Glutamatergic neuron (in vitro differentiated cells): Measurements from ENCODE around the gene CCSER2. TPM values are rescaled to one million over a fixed set of nuclear protein-coding genes. Genes with fewer than 3 reads are reported as not detected.

Experiments
- DNase-seq: peaks from one replicate; pipeline ENCODE4 v3.0.0; 2022
- H3K27ac Mint-ChIP-seq: one replicate; pipeline ENCODE4 v1.8.0; 2020; ENCODE audit warnings: mild to moderate bottlenecking, mixed read lengths, inconsistent platforms; ENCODE audit not compliant: unreplicated experiment
- H3K27me3 Mint-ChIP-seq: one replicate; pipeline ENCODE4 v1.8.0; 2020; ENCODE audit warnings: mild to moderate bottlenecking, moderate library complexity, mixed read lengths, inconsistent platforms; ENCODE audit not compliant: unreplicated experiment
- H3K36me3 Mint-ChIP-seq: one replicate; pipeline ENCODE4 v1.8.0; 2020; ENCODE audit warnings: mild to moderate bottlenecking, mixed read lengths, inconsistent platforms; ENCODE audit not compliant: unreplicated experiment
- H3K4me1 Mint-ChIP-seq: one replicate; pipeline ENCODE4 v1.8.0; 2020; ENCODE audit warnings: mild to moderate bottlenecking, low read depth, mixed read lengths, inconsistent platforms; ENCODE audit not compliant: unreplicated experiment
- H3K4me3 Mint-ChIP-seq: one replicate; pipeline ENCODE4 v1.8.0; 2020; ENCODE audit warnings: mild to moderate bottlenecking, mixed read lengths, inconsistent platforms; ENCODE audit not compliant: unreplicated experiment
- H3K9me3 Mint-ChIP-seq: one replicate; pipeline ENCODE4 v1.8.0; 2020; ENCODE audit warnings: mild to moderate bottlenecking, moderate library complexity, mixed read lengths, inconsistent platforms; ENCODE audit not compliant: unreplicated experiment
- CTCF ChIP-seq: fragments of 200-600 bp; sonication (generic); IDR thresholded peaks from one replicate; pipeline ENCODE4 v1.5.0; 2021; ENCODE audit not compliant: partially characterized antibody, unreplicated experiment
- total RNA-seq: library from RNA; stranded (reverse); fragmentation: NEBNext Ultra II Directional; extraction: Animal tissue kit (Norgen Biotek cat#: 25700); gene quantifications from one replicate; pipeline ENCODE4 v1.2.1, GENCODE V29; 2021; ENCODE audit not compliant: unreplicated experiment

CCSER2 gene
- total RNA-seq, 1 donor from 2014 or later = 168 TPM

DNA sequence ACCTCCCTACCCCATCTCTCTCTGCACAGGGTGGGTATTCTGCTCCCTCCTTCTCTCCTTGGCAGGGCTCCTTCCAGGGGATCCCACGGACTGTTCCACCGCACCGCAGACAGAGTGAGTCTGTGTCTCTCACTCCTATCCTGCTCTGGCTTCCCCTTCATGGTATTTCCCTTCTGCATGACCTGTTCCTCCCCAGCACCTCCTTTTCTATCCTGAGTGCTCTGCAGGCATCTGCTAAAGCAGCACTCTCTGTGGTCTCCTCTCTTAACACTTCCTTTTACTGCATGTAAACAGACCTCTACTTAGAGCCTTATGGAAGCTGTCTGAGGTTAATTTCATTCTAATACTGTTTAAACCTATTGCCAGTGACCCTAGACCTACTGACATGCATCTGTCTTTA, 171.5 kb downstream of the CCSER2 start:
- H3K4me3 Mint-ChIP-seq = no peak overlapping the region
- peaks cover 3% of the 10 kb centered on the region for H3K9me3 Mint-ChIP-seq
- TF ChIP-seq CTCF = no peak
- peaks cover 9% of the 10 kb centered on the region for H3K4me1 Mint-ChIP-seq
- H3K27me3 Mint-ChIP-seq = peaks cover 3% of the 10 kb centered on the region
- H3K27ac Mint-ChIP-seq = peak overlapping the region; percentile 84
- no peaks in the 10 kb centered on the region for H3K36me3 Mint-ChIP-seq
- no peak for DNase-seq

- Mint-ChIP-seq H3K27me3 (no peaks in the 10 kb centered on the region), H3K9me3 (no peaks in the 10 kb centered on the region), H3K27ac (peak overlapping the region; percentile 8), H3K4me3 (peak overlapping the region; percentile 3), H3K36me3 (peaks cover 9% of the 10 kb centered on the region), H3K4me1 (peaks cover 17% of the 10 kb centered on the region)
- no peak for DNase-seq
- no peak for TF ChIP-seq CTCF
Observed at GRCh38 chr10:84510121-84510520, 181.7 kb downstream of the CCSER2 start.

- Mint-ChIP-seq H3K27me3 (no peaks in the 10 kb centered on the region), H3K27ac (no peak overlapping the region), H3K4me1 (peaks cover 17% of the 10 kb centered on the region), H3K9me3 (no peaks in the 10 kb centered on the region), H3K4me3 (no peak overlapping the region), H3K36me3 (peaks cover 9% of the 10 kb centered on the region)
- DNase-seq = no peak
- TF ChIP-seq CTCF = no peak
Observed at GRCh38 chr10:84511106-84511505, 182.7 kb downstream of the CCSER2 start.

DNA sequence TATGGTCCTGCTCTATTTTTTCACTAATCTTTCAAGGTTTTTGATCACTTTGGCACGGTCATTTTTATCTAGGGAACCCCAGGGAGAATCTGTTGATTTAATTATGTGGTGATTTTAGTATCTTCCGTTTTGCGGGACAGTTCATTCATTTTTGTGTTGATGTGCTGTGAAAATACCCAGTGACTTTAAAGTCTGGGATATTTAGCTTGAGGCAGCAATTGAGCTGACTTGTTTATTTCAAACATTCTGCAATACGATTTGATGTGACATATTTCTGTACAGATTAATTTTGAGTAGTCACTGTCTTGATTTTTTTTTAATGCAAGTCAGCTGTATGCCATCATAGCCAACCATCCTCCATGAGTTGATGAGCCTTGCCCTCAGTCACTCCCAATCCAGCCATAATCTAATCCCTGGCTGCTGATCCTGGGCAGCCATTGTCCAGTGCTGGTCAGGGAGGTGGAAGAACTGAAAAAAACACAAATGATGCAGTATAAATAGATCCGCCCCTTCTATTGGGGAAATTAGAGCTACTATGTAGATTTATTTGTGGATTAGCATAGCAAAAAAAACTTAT, 183.4 kb downstream of the CCSER2 start:
- no peak for DNase-seq
- Mint-ChIP-seq H3K9me3 (no peaks in the 10 kb centered on the region), H3K27ac (no peak overlapping the region), H3K4me3 (no peak overlapping the region), H3K27me3 (no peaks in the 10 kb centered on the region), H3K36me3 (peaks cover 9% of the 10 kb centered on the region), H3K4me1 (peaks cover 17% of the 10 kb centered on the region)
- TF ChIP-seq CTCF = no peak

- Mint-ChIP-seq H3K27me3 (no peaks in the 10 kb centered on the region), H3K36me3 (peaks cover 9% of the 10 kb centered on the region), H3K9me3 (peaks cover 8% of the 10 kb centered on the region), H3K4me3 (peak overlapping the region; percentile 13), H3K4me1 (peaks cover 41% of the 10 kb centered on the region), H3K27ac (peak overlapping the region; percentile 63)
- TF ChIP-seq CTCF = no peak
- DNase-seq = no peak
Observed at GRCh38 chr10:84517554-84517953, 189.2 kb downstream of the CCSER2 start.
